Measurements from ENCODE around the gene CDC73. TPM values are rescaled to one million over a fixed set of nuclear protein-coding genes. Genes with fewer than 3 reads are reported as not detected.

The CDC73 gene
- total and polyA plus RNA-seq, 2 of the 13 experiments (the other 11 are each of a cell fraction or from before 2014, with no cell fraction given): 20.2 to 26.3 TPM

GRCh38 chr1:193104907-193105820 lies 16.7 kb upstream of the CDC73 start, which contains the start of gene GLRX2 (continued):
- TF ChIP-seq CSRNP1 (CRISPR knock-in tag; IDR thresholded peaks at IDR 0.05) (peak; percentile 17; the same call in 1 of the 2 replicates), ZNF431 (CRISPR knock-in tag; IDR thresholded peaks at IDR 0.05; ENCODE audit: borderline replicate concordance, low read depth) (peak; percentile 69; the same call in 1 of the 2 replicates), MTA1 (CRISPR knock-in tag; IDR thresholded peaks at IDR 0.05; ENCODE audit: borderline replicate concordance) (no peak; the same call in 1 of the 2 replicates), ZNF512 (CRISPR knock-in tag; IDR thresholded peaks at IDR 0.05) (no peak), THAP11 (CRISPR knock-in tag; IDR thresholded peaks at IDR 0.05) (peak; percentile 63), KDM5A (IDR thresholded peaks at IDR 0.05; ENCODE audit: borderline replicate concordance, low read length) (peak; percentile 42; the same call in 1 of the 2 replicates), RXRA (CRISPR knock-in tag; IDR thresholded peaks at IDR 0.05) (peak; percentile 39; the same call in 1 of the 2 replicates), PREB (CRISPR knock-in tag; IDR thresholded peaks at IDR 0.05) (peak; percentile 31; the same call in 1 of the 2 replicates), ZNF691 (CRISPR knock-in tag; IDR thresholded peaks at IDR 0.05; ENCODE audit: borderline replicate concordance, low read depth) (peak; percentile 54; the same call in 1 of the 2 replicates), PRDM15 (CRISPR knock-in tag; IDR thresholded peaks at IDR 0.05) (0 out of 2 replicates have a peak, but pooled peaks have one; percentile 34), ZNF556 (CRISPR knock-in tag; IDR thresholded peaks at IDR 0.05; ENCODE audit: borderline replicate concordance) (no peak; the same call in 1 of the 2 replicates), KAT8 (CRISPR knock-in tag; IDR thresholded peaks at IDR 0.05) (peak; percentile 59), GMEB1 (CRISPR knock-in tag; IDR thresholded peaks at IDR 0.05; ENCODE audit: borderline replicate concordance) (peak; percentile 66), ATF7-NPFF (CRISPR knock-in tag; IDR thresholded peaks at IDR 0.05; ENCODE audit: low read depth) (peak; percentile 66; the same call in 1 of the 2 replicates)

All from HepG2 (cell line).